Neural cell (in vitro differentiated cells): ENCODE data around the gene UTRN. TPM values are rescaled to one million over a fixed set of nuclear protein-coding genes. Genes with fewer than 3 reads are reported as not detected.

Experiments
- H2AFZ ChIP-seq: fragments of 200-600, 300-800 bp; sonication (generic), shearing (Covaris generic); 2 replicates; pipeline ENCODE4 v1.6.0; 2014; ENCODE audit warnings: low read depth, mild to moderate bottlenecking, antibody characterized with exemption, low read length, moderate library complexity
- H3F3A ChIP-seq: fragments of 200-600 bp; shearing (Covaris generic); 2 replicates; pipeline ENCODE4 v1.6.1; 2016; ENCODE audit warnings: mild to moderate bottlenecking, moderate library complexity, mixed read lengths, antibody characterized with exemption, low read length; ENCODE audit not compliant: insufficient read depth, poor library complexity, severe bottlenecking
- H3K27ac ChIP-seq: fragments of 200-600, 300-800 bp; sonication (generic), shearing (Covaris generic); 2 replicates; pipeline ENCODE4 v1.5.1; 2014; ENCODE audit warnings: mild to moderate bottlenecking, low read length, moderate library complexity
- H3K27me3 ChIP-seq: fragments of 300-800, 200-600 bp; sonication (generic), shearing (Covaris generic); 2 replicates; pipeline ENCODE4 v1.6.0; 2014; ENCODE audit warnings: mild to moderate bottlenecking, low read depth, low read length, moderate library complexity; ENCODE audit not compliant: insufficient read depth
- H3K36me3 ChIP-seq: fragments of 300-800, 200-600 bp; sonication (generic), shearing (Covaris generic); 2 replicates; pipeline ENCODE4 v1.5.1; 2014; ENCODE audit warnings: mild to moderate bottlenecking, antibody characterized with exemption, low read length, moderate library complexity; ENCODE audit not compliant: insufficient read depth
- H3K4me2 ChIP-seq: fragments of 300-800, 200-600 bp; sonication (generic), shearing (Covaris generic); 2 replicates; pipeline ENCODE4 v1.6.0; 2014; ENCODE audit warnings: mild to moderate bottlenecking, low read length
- H3K4me3 ChIP-seq: fragments of 300-800, 200-600 bp; sonication (generic), shearing (Covaris generic); 2 replicates; pipeline ENCODE4 v1.5.1; 2014; ENCODE audit warnings: mild to moderate bottlenecking, low read length, moderate library complexity
- H3K79me2 ChIP-seq: fragments of 200-600 bp; shearing (Covaris generic); replicated peaks from 2 replicates; pipeline ENCODE4 v1.6.0; 2014; ENCODE audit warnings: mild to moderate bottlenecking, low read length, moderate library complexity; ENCODE audit not compliant: insufficient read depth
- H3K9ac ChIP-seq: fragments of 300-800, 200-600 bp; sonication (generic), shearing (Covaris generic); 2 replicates; pipeline ENCODE4 v1.6.1; 2016; ENCODE audit warnings: mild to moderate bottlenecking, low read length, mixed read lengths
- H3K9me2 ChIP-seq: fragments of 200-600 bp; shearing (Covaris generic); 2 replicates; pipeline ENCODE4 v1.6.1; 2016; ENCODE audit warnings: mild to moderate bottlenecking, low read length, mixed read lengths; ENCODE audit not compliant: insufficient read depth
- H3K9me3 ChIP-seq: fragments of 200-600, 300-800 bp; sonication (generic), shearing (Covaris generic); 2 replicates; pipeline ENCODE4 v1.6.1; 2016; ENCODE audit warnings: mild to moderate bottlenecking, mixed run types, low read length, moderate library complexity, mixed read lengths
- H4K20me1 ChIP-seq: fragments of 200-600 bp; shearing (Covaris generic); 2 replicates; pipeline ENCODE4 v1.6.1; 2016; ENCODE audit warnings: mild to moderate bottlenecking, mixed run types; ENCODE audit not compliant: insufficient read depth
- EP300 ChIP-seq: fragments of 450-650 bp; conservative IDR thresholded peaks from 2 replicates; pipeline ENCODE4 v1.6.1; 2014; ENCODE audit warnings: antibody characterized with exemption, mild to moderate bottlenecking, moderate library complexity; ENCODE audit not compliant: poor library complexity, severe bottlenecking
- EZH2 ChIP-seq: fragments of 200-600, 300-800 bp; shearing (Covaris generic), sonication (generic); IDR thresholded peaks from 2 replicates; pipeline ENCODE4 v1.6.1; 2014; ENCODE audit warnings: antibody characterized with exemption, low read length, borderline replicate concordance, mild to moderate bottlenecking; ENCODE audit not compliant: insufficient read depth, poor library complexity, severe bottlenecking
- MXI1 ChIP-seq: fragments of 450-650 bp; conservative IDR thresholded peaks from 2 replicates; pipeline ENCODE4 v1.6.1; 2014; ENCODE audit warnings: antibody characterized with exemption, mild to moderate bottlenecking; ENCODE audit not compliant: poor library complexity, severe bottlenecking
- POLR2AphosphoS5 ChIP-seq: IDR thresholded peaks from 2 replicates; pipeline ENCODE4 v1.6.1; 2012
- RAD21 ChIP-seq: fragments of 450-650 bp; conservative IDR thresholded peaks from 2 replicates; pipeline ENCODE4 v1.6.1; 2014; ENCODE audit warnings: antibody characterized with exemption, mild to moderate bottlenecking, moderate library complexity
- SMC3 ChIP-seq: fragments of 450-650 bp; conservative IDR thresholded peaks from 2 replicates; pipeline ENCODE4 v1.6.1; 2014; ENCODE audit warnings: antibody characterized with exemption, mild to moderate bottlenecking, moderate library complexity; ENCODE audit not compliant: poor library complexity
- TAF1 ChIP-seq: IDR thresholded peaks from 2 replicates; pipeline ENCODE4 v1.6.1; 2012; ENCODE audit warnings: low read depth
- polyA plus RNA-seq: library from polyadenylated mRNA; depleted of rRNA; stranded (reverse); fragments of >200 nt; gene quantifications from 2 replicates; pipeline ENCODE4 v1.2.3, GENCODE V29; 2014
- TF ChIP-seq, protein P1 (sequence below): fragments of 450-650 bp; IDR thresholded peaks from 2 replicates; pipeline ENCODE4 v1.5.1; 2014; ENCODE audit warnings: antibody characterized with exemption, mild to moderate bottlenecking, moderate library complexity; ENCODE audit not compliant: poor library complexity, severe bottlenecking
- TF ChIP-seq, protein P2 (sequence below): IDR thresholded peaks from 2 replicates; pipeline ENCODE4 v1.6.1; 2012; ENCODE audit warnings: borderline replicate concordance

The UTRN gene
- polyA plus RNA-seq, 1 donor from 2014 or later = 5.2 TPM

DNA sequence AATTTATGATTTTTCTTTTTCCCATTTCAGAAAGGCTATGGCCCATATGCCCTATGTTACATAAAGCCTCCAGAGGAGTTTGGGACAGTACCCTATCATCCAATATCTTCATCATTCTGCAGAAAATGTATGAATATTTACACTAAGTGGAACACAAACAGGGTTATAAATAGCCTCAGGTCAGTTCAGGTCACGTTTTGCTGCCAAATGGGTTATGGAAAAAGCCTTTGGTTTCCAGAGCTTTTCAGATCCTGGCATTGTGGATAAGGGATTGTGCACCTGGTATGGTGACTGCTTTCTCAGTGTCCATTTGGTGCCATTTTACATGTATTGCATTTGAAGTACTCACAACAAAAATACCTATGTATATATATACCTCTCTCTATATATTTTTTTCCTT lies 29.4 kb downstream of the UTRN start:
- Histone ChIP-seq H3K36me3 (no peaks in the 10 kb centered on the region), H3K79me2 (no peaks in the 10 kb centered on the region), H2AFZ (no peak overlapping the region), H3K4me2 (no peak overlapping the region), H4K20me1 (no peaks in the 10 kb centered on the region), H3K4me3 (no peak overlapping the region), H3K9me2 (no peaks in the 10 kb centered on the region), H3K27me3 (no peaks in the 10 kb centered on the region), H3K9ac (no peak overlapping the region), H3K27ac (no peak overlapping the region), H3K9me3 (no peaks in the 10 kb centered on the region), H3F3A (no peaks in the 10 kb centered on the region)
- TF ChIP-seq EP300 = no peak
- TF ChIP-seq, protein P1, sequence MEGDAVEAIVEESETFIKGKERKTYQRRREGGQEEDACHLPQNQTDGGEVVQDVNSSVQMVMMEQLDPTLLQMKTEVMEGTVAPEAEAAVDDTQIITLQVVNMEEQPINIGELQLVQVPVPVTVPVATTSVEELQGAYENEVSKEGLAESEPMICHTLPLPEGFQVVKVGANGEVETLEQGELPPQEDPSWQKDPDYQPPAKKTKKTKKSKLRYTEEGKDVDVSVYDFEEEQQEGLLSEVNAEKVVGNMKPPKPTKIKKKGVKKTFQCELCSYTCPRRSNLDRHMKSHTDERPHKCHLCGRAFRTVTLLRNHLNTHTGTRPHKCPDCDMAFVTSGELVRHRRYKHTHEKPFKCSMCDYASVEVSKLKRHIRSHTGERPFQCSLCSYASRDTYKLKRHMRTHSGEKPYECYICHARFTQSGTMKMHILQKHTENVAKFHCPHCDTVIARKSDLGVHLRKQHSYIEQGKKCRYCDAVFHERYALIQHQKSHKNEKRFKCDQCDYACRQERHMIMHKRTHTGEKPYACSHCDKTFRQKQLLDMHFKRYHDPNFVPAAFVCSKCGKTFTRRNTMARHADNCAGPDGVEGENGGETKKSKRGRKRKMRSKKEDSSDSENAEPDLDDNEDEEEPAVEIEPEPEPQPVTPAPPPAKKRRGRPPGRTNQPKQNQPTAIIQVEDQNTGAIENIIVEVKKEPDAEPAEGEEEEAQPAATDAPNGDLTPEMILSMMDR = no peak
- TF ChIP-seq MXI1 = no peak
- no peak for TF ChIP-seq TAF1
- no peak for TF ChIP-seq RAD21
- no peak for TF ChIP-seq EZH2
- TF ChIP-seq SMC3 = no peak
- TF ChIP-seq, protein P2, sequence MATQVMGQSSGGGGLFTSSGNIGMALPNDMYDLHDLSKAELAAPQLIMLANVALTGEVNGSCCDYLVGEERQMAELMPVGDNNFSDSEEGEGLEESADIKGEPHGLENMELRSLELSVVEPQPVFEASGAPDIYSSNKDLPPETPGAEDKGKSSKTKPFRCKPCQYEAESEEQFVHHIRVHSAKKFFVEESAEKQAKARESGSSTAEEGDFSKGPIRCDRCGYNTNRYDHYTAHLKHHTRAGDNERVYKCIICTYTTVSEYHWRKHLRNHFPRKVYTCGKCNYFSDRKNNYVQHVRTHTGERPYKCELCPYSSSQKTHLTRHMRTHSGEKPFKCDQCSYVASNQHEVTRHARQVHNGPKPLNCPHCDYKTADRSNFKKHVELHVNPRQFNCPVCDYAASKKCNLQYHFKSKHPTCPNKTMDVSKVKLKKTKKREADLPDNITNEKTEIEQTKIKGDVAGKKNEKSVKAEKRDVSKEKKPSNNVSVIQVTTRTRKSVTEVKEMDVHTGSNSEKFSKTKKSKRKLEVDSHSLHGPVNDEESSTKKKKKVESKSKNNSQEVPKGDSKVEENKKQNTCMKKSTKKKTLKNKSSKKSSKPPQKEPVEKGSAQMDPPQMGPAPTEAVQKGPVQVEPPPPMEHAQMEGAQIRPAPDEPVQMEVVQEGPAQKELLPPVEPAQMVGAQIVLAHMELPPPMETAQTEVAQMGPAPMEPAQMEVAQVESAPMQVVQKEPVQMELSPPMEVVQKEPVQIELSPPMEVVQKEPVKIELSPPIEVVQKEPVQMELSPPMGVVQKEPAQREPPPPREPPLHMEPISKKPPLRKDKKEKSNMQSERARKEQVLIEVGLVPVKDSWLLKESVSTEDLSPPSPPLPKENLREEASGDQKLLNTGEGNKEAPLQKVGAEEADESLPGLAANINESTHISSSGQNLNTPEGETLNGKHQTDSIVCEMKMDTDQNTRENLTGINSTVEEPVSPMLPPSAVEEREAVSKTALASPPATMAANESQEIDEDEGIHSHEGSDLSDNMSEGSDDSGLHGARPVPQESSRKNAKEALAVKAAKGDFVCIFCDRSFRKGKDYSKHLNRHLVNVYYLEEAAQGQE = no peak
- no peak for TF ChIP-seq POLR2AphosphoS5

DNA sequence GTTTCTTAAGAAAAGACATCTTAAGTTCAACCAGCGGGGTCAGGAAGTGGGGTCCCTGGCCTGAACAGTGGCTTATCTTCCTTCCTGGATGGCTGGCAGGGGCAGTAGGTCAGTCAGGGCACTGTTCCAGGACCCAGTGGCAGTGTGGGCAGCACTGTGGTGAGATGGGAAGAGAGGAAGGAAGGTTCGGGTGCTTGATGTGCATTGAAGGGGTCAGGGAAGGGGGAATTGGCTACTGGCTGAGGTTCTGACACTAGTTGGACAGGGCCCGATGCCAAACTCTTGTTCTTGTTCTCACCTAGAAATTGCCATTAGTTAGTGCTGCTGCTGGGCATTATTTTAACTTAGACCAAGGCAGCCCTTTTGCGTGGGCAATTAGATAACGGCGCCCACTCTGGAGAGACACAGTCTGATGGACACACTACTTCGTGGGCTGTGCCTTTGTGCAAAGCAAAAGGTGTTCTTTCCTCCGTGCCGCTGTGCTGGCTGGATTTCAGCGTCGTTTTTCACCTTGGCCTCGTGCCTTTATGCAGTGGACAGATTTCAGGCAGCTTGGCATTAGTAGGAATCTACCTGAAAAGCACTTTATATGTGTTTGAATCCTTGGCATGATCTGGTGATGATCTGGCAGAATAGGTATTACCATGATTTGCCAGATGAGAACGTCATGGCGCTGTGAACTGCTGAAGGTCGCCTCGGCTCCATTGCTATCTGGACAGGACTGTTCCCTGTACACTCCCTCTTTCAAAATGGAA lies 30.3 kb downstream of the UTRN start:
- Histone ChIP-seq H3K27me3 (no peaks in the 10 kb centered on the region), H3K36me3 (no peaks in the 10 kb centered on the region), H3K9me2 (no peaks in the 10 kb centered on the region), H3K9ac (no peak overlapping the region), H3F3A (no peaks in the 10 kb centered on the region), H3K9me3 (no peaks in the 10 kb centered on the region), H2AFZ (no peak overlapping the region), H3K27ac (no peak overlapping the region), H3K79me2 (no peaks in the 10 kb centered on the region), H3K4me2 (no peak overlapping the region), H3K4me3 (no peak overlapping the region), H4K20me1 (no peaks in the 10 kb centered on the region)
- TF ChIP-seq POLR2AphosphoS5 = no peak
